Erythroblast (primary cell): Measurements from ENCODE around the gene APPL2.

ENCODE experiments used
- DNase-seq, 2 experiments: peaks; one replicate each; lab custom pipeline; 2025; lab: John Stamatoyannopoulos, UW
- GATA1 ChIP-seq: IDR thresholded peaks from 2 replicates; pipeline ENCODE4 v1.6.1; 2011; ENCODE audit warnings: low read depth, mild to moderate bottlenecking, control low read depth, low read length, moderate library complexity
- POLR2A ChIP-seq: IDR thresholded peaks from 2 replicates; pipeline ENCODE4 v1.6.1; 2011; ENCODE audit warnings: mild to moderate bottlenecking, low read length

The APPL2 gene

GRCh38 chr12:105235732-105236476 lies at the start of gene APPL2:
TSS of gene APPL2 (minus strand) at chr12:105236174. CDS start at chr12:105236012, 162 bp downstream.
- TF ChIP-seq POLR2A (peak; percentile 61), GATA1 (no peak)
- DNase-seq = peak; percentile 89 to 92

- TF ChIP-seq POLR2A (no peak), GATA1 (no peak)
- no peak for DNase-seq
Observed at GRCh38 chr12:105285378-105285777, 49.4 kb upstream of the APPL2 start.

- DNase-seq = no peak
- no peak for TF ChIP-seq POLR2A
- no peak for TF ChIP-seq GATA1
Observed at GRCh38 chr12:105281694-105282049, 45.7 kb upstream of the APPL2 start.

GRCh38 chr12:105280966-105281693 lies 45.2 kb upstream of the APPL2 start:
- TF ChIP-seq GATA1 (no peak), POLR2A (no peak)
- no peak for DNase-seq

- TF ChIP-seq GATA1 (no peak), POLR2A (no peak)
- DNase-seq = peak; percentile 58 to 69
Observed at GRCh38 chr12:105279460-105280056, 43.6 kb upstream of the APPL2 start.

- DNase-seq = peak; percentile 6 to 33
- no peak for TF ChIP-seq GATA1
- no peak for TF ChIP-seq POLR2A
Observed at GRCh38 chr12:105278043-105278697, 42.2 kb upstream of the APPL2 start.

GRCh38 chr12:105275997-105276733 lies 40.2 kb upstream of the APPL2 start:
- DNase-seq = no peak
- TF ChIP-seq GATA1 (no peak), POLR2A (no peak)

GRCh38 chr12:105274571-105274970 lies 38.6 kb upstream of the APPL2 start:
- no peak for TF ChIP-seq POLR2A
- no peak for TF ChIP-seq GATA1
- no peak for DNase-seq

GRCh38 chr12:105273601-105274000 lies 37.6 kb upstream of the APPL2 start:
- TF ChIP-seq GATA1 (no peak), POLR2A (no peak)

GRCh38 chr12:105272814-105273416 lies 36.9 kb upstream of the APPL2 start:
- no peak for TF ChIP-seq GATA1
- no peak for TF ChIP-seq POLR2A
- DNase-seq = no peak

More at GRCh38 chr12:105273601-105274000, 37.6 kb upstream of the APPL2 start:
- no peak for DNase-seq

GRCh38 chr12:105272152-105272551 lies 36.2 kb upstream of the APPL2 start:
- TF ChIP-seq POLR2A = no peak
- TF ChIP-seq GATA1 = no peak
- DNase-seq = peak; percentile 2 to 24

- no peak for DNase-seq
- TF ChIP-seq GATA1 = no peak
Observed at GRCh38 chr12:105271364-105271763, 35.4 kb upstream of the APPL2 start.
